Peyer's patch (tissue), 4 donors: ENCODE results near the gene MMP28.

Experiments
- CTCF ChIP-seq, 6 experiments: fragments of 450-650 bp in 4 of 6; fragments of 200-600 bp in 2 of 6; sonication (generic) in 1 of 6; IDR thresholded peaks; one replicate each; pipeline ENCODE4 v1.5.1; 2017 to 2019; ENCODE audit warnings: antibody characterized with exemption in 6 of 6, mild to moderate bottlenecking in 3 of 6, moderate library complexity in 1 of 6
- POLR2A ChIP-seq, 2 donors: fragments of 450-650 bp; IDR thresholded peaks; one replicate each; pipeline ENCODE4 v1.5.1; 2017; ENCODE audit warnings: antibody characterized with exemption in 2 of 2, mild to moderate bottlenecking in 2 of 2, moderate library complexity in 2 of 2

- TF ChIP-seq POLR2A (IDR thresholded peaks at IDR 0.05) (no peak), CTCF (IDR thresholded peaks at IDR 0.05) (no peak)
Measured at GRCh38 chr17:35749560-35750412, 45.7 kb downstream of the MMP28 start.
